Epidermal melanocyte (primary cell): ENCODE measurements around the gene NBPF20.
"Not testable (repeated sequence)": the region's sequence is repeated elsewhere in the genome, so short reads cannot be mapped to it uniquely, and the experiment has no call there.

Experiments
- DNase-seq: peaks from one replicate; pipeline ENCODE4 v3.0.0; 2011; ENCODE audit warnings: low spot score; ENCODE audit not compliant: insufficient read length

NBPF20 gene

DNA sequence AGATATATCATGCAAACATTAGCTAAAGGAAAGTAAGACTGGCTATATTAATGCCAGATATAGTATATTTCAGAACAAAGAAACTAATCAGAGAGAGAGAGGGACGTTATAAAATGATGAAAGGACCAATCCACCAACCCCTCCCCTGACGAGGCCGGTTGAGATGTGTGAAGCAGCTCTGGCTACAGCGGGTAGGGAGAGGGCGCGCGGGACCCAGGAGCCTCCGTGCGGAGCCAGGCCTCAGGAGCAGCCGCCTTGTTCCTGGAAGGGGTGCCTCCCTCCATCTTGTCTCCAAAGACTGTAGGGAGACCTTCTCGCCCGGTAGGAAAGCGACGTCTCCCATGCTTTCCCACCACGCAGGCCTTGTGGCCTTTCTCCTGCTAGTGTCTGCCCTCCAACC, 5.4 kb upstream of the NBPF20 start:
- DNase-seq: not testable (repeated sequence)

- not testable (repeated sequence) for DNase-seq
These were observed 3.9 kb upstream of the NBPF20 start for GRCh38 chr1:145429329-145429728.

- not testable (repeated sequence) for DNase-seq
These were observed 579 bp downstream of the NBPF20 start for GRCh38 chr1:145424612-145425435.

- DNase-seq: not testable (repeated sequence)
These were observed 10.3 kb downstream of the NBPF20 start for GRCh38 chr1:145415149-145415548.

DNA sequence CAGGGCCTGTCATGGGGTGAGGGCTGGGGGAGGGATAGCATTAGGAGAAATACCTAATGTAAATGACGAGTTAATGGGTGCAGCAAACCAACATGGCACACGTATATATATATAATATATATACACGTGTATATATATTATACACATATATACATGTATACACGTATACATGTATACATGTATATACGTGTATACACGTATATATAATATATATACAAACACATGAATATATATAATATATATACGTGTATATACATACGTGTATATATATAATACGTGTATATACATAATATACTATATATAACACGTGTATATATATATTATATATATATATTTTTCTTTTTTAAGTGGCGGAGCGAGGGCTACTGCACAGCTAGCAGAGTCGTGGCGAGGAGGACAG, 18.1 kb downstream of the NBPF20 start:
- not testable (repeated sequence) for DNase-seq

GRCh38 chr1:145404949-145405348, 20.5 kb downstream of the NBPF20 start:
- not testable (repeated sequence) for DNase-seq

- not testable (repeated sequence) for DNase-seq
These were observed 24.7 kb downstream of the NBPF20 start for GRCh38 chr1:145400701-145401100.
